ENCODE results near the gene C1QA.

C1QA gene

DNA sequence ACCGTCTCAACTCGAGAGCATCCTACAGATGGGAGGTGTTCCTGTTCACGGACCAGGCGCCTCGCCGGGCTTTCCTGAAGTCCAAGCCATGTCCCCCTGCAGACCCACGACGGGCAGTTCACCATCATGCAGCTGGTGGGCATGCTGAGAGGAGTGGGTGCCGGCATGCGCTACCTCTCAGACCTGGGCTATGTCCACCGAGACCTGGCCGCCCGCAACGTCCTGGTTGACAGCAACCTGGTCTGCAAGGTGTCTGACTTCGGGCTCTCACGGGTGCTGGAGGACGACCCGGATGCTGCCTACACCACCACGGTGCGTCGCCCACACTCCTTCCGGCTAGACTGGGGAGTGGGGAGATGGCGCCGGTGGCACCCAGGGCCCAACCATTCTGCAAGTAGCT lies 37.7 kb upstream of the C1QA start:
- TF ChIP-seq, protein P1, sequence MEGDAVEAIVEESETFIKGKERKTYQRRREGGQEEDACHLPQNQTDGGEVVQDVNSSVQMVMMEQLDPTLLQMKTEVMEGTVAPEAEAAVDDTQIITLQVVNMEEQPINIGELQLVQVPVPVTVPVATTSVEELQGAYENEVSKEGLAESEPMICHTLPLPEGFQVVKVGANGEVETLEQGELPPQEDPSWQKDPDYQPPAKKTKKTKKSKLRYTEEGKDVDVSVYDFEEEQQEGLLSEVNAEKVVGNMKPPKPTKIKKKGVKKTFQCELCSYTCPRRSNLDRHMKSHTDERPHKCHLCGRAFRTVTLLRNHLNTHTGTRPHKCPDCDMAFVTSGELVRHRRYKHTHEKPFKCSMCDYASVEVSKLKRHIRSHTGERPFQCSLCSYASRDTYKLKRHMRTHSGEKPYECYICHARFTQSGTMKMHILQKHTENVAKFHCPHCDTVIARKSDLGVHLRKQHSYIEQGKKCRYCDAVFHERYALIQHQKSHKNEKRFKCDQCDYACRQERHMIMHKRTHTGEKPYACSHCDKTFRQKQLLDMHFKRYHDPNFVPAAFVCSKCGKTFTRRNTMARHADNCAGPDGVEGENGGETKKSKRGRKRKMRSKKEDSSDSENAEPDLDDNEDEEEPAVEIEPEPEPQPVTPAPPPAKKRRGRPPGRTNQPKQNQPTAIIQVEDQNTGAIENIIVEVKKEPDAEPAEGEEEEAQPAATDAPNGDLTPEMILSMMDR (IDR thresholded peaks at IDR 0.05; ENCODE audit: borderline replicate concordance, extremely low read depth, low read length, poor library complexity, severe bottlenecking), result no peak
- TF ChIP-seq EZH2 (IDR thresholded peaks at IDR 0.05; ENCODE audit: borderline replicate concordance, low read depth, low read length, severe bottlenecking), result no peak
- no peak overlapping the region for H3K4me2 ChIP-seq (ENCODE audit: insufficient read depth, low read length)
- no peaks in the 10 kb centered on the region for H3K9me3 ChIP-seq (ENCODE audit: insufficient read depth, low read length, severe bottlenecking)
- no peaks in the 10 kb centered on the region for H3K27me3 ChIP-seq (ENCODE audit: insufficient read depth, low read length, poor library complexity)
- no peak overlapping the region for H3K9ac ChIP-seq (ENCODE audit: low read depth, low read length)
- ATAC-seq (ENCODE audit: insufficient read depth, low read depth) (no peak), DNase-seq (no peak)
- H3K4me3 ChIP-seq (ENCODE audit: low read depth in 1 of 2, low read length in 2 of 2), result no peak overlapping the region
- no peaks in the 10 kb centered on the region for H3K79me2 ChIP-seq (ENCODE audit: insufficient read depth, low read length)
- H2AFZ ChIP-seq (ENCODE audit: low read depth, low read length), result no peak overlapping the region
- peaks cover 7% of the 10 kb centered on the region for H4K20me1 ChIP-seq (ENCODE audit: insufficient read depth, low read length)
- H3K27ac ChIP-seq (ENCODE audit: low read length), result no peak overlapping the region
- no peaks in the 10 kb centered on the region for H3K4me1 ChIP-seq (ENCODE audit: insufficient read depth, low read length)
- H3K36me3 ChIP-seq (ENCODE audit: insufficient read depth, low read length), result no peaks in the 10 kb centered on the region

DNA sequence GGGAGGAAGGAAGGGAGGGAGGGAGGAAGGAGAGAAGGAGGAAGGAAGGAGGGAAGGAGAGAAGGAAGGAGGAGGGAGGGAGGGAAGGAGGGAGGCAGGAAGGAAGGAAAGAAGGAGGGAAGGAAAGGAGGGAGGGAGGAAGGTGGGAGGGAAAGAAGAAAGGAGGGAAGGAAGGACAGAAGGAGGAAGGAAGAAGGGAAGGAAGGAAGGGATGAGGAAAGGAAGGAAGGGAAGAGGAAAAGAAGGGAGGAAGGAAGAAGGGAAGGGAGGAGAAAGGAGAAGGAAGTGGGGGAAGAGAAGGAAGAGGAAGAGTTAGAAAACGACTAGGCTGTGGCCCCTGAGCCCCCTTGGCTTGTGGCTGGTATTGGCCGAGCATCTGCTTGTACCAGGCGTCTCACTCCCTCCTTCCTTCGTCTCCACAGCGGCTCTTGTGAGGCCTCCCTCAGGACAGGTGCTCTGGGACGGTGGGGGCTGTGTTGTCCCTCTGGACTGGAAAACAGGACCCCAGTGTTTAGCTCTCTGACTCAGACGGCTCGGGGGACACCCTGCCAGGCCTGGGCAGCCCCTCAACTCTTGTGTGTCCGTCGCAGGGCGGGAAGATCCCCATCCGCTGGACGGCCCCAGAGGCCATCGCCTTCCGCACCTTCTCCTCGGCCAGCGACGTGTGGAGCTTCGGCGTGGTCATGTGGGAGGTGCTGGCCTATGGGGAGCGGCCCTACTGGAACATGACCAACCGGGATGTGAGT lies 36.2 kb upstream of the C1QA start:
- Histone ChIP-seq H3K27ac (ENCODE audit: low read length) (no peak overlapping the region), H3K79me2 (ENCODE audit: insufficient read depth, low read length) (no peaks in the 10 kb centered on the region), H3K9ac (ENCODE audit: low read depth, low read length) (no peak overlapping the region), H2AFZ (ENCODE audit: low read depth, low read length) (no peak overlapping the region), H3K4me3 (ENCODE audit: low read depth in 1 of 2, low read length in 2 of 2) (no peak overlapping the region), H3K36me3 (ENCODE audit: insufficient read depth, low read length) (no peaks in the 10 kb centered on the region), H3K27me3 (ENCODE audit: insufficient read depth, low read length, poor library complexity) (no peaks in the 10 kb centered on the region), H3K4me2 (ENCODE audit: insufficient read depth, low read length) (no peak overlapping the region), H4K20me1 (ENCODE audit: insufficient read depth, low read length) (peaks cover 7% of the 10 kb centered on the region), H3K4me1 (ENCODE audit: insufficient read depth, low read length) (no peaks in the 10 kb centered on the region), H3K9me3 (ENCODE audit: insufficient read depth, low read length, severe bottlenecking) (no peaks in the 10 kb centered on the region)
- TF ChIP-seq, protein P1 (IDR thresholded peaks at IDR 0.05; ENCODE audit: borderline replicate concordance, extremely low read depth, low read length, poor library complexity, severe bottlenecking), result no peak
- no peak for TF ChIP-seq EZH2 (IDR thresholded peaks at IDR 0.05; ENCODE audit: borderline replicate concordance, low read depth, low read length, severe bottlenecking)
- ATAC-seq (ENCODE audit: insufficient read depth, low read depth), result no peak
- no peak for DNase-seq

DNA sequence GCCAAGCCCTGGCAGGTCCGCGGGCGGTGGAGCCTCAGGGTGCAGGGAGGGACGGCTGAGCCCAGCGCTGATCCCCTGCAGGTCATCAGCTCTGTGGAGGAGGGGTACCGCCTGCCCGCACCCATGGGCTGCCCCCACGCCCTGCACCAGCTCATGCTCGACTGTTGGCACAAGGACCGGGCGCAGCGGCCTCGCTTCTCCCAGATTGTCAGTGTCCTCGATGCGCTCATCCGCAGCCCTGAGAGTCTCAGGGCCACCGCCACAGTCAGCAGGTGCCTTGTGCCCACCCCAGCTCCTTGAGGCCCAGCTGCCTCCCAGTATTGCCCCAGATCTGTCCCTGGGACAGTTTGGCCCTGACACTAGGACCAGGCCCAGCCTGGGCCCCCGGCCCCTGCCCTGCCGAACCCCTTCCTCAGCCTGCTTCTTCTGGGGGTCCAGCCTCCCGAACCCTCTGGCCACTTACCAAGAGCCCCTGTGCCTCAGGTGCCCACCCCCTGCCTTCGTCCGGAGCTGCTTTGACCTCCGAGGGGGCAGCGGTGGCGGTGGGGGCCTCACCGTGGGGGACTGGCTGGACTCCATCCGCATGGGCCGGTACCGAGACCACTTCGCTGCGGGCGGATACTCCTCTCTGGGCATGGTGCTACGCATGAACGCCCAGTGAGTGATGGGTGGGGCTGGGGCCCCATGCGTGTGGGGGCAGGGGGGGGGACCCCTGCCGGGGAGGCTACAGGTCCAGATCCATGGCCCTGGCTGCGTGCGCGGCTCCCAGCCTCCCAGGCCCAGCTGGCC lies 35.4 kb upstream of the C1QA start:
- no peaks in the 10 kb centered on the region for H3K4me1 ChIP-seq (ENCODE audit: insufficient read depth, low read length)
- H4K20me1 ChIP-seq (ENCODE audit: insufficient read depth, low read length), result 0 out of 2 replicates have a peak, but pooled peaks cover 7% of the 10 kb centered on the region
- TF ChIP-seq, protein P1 (IDR thresholded peaks at IDR 0.05; ENCODE audit: borderline replicate concordance, extremely low read depth, low read length, poor library complexity, severe bottlenecking), result no peak
- TF ChIP-seq EZH2 (IDR thresholded peaks at IDR 0.05; ENCODE audit: borderline replicate concordance, low read depth, low read length, severe bottlenecking), result no peak
- H3K4me2 ChIP-seq (ENCODE audit: insufficient read depth, low read length), result no peak overlapping the region
- DNase-seq (no peak), ATAC-seq (ENCODE audit: insufficient read depth, low read depth) (no peak)
- no peak overlapping the region for H3K9ac ChIP-seq (ENCODE audit: low read depth, low read length)
- no peaks in the 10 kb centered on the region for H3K36me3 ChIP-seq (ENCODE audit: insufficient read depth, low read length)
- H3K4me3 ChIP-seq (ENCODE audit: low read depth in 1 of 2, low read length in 2 of 2), result no peak overlapping the region
- H2AFZ ChIP-seq (ENCODE audit: low read depth, low read length), result no peak overlapping the region
- no peak overlapping the region for H3K27ac ChIP-seq (ENCODE audit: low read length)
- no peaks in the 10 kb centered on the region for H3K27me3 ChIP-seq (ENCODE audit: insufficient read depth, low read length, poor library complexity)
- no peaks in the 10 kb centered on the region for H3K9me3 ChIP-seq (ENCODE audit: insufficient read depth, low read length, severe bottlenecking)
- H3K79me2 ChIP-seq (ENCODE audit: insufficient read depth, low read length), result no peaks in the 10 kb centered on the region
